Duodenal mucosa (tissue), 2 donors: ENCODE measurements around the gene GEMIN2.
"Not testable (repeated sequence)": the region's sequence is repeated elsewhere in the genome, so short reads cannot be mapped to it uniquely, and the experiment has no call there.

ENCODE experiments used
- H3K27ac ChIP-seq: one replicate; pipeline ENCODE4 v1.7.0; 2013; ENCODE audit warnings: low read depth, low read length
- H3K27me3 ChIP-seq, 2 donors: one replicate each; pipeline ENCODE4 v1.7.0; 2013; ENCODE audit warnings: low read length in 2 of 2, control low read depth in 1 of 2; ENCODE audit not compliant: insufficient read depth in 2 of 2, control insufficient read depth in 1 of 2
- H3K36me3 ChIP-seq, 2 donors: one replicate each; pipeline ENCODE4 v1.7.0; 2013; ENCODE audit warnings: low read length in 2 of 2, control low read depth in 1 of 2; ENCODE audit not compliant: insufficient read depth in 2 of 2, control insufficient read depth in 1 of 2
- H3K4me1 ChIP-seq, 2 donors: one replicate each; pipeline ENCODE4 v1.7.0; 2013; ENCODE audit warnings: low read length in 2 of 2, control low read depth in 1 of 2; ENCODE audit not compliant: insufficient read depth in 2 of 2, control insufficient read depth in 1 of 2
- H3K4me3 ChIP-seq, 2 donors: one replicate each; pipeline ENCODE4 v1.7.0; 2013; ENCODE audit warnings: low read length in 2 of 2, low read depth in 1 of 2
- H3K9ac ChIP-seq, 2 donors: one replicate each; pipeline ENCODE4 v1.7.0; 2013; ENCODE audit warnings: low read length in 2 of 2, low read depth in 1 of 2
- H3K9me3 ChIP-seq, 2 donors: one replicate each; pipeline ENCODE4 v1.7.0; 2013; ENCODE audit warnings: low read length in 2 of 2, control low read depth in 1 of 2; ENCODE audit not compliant: control insufficient read depth in 1 of 2

GEMIN2 gene

DNA sequence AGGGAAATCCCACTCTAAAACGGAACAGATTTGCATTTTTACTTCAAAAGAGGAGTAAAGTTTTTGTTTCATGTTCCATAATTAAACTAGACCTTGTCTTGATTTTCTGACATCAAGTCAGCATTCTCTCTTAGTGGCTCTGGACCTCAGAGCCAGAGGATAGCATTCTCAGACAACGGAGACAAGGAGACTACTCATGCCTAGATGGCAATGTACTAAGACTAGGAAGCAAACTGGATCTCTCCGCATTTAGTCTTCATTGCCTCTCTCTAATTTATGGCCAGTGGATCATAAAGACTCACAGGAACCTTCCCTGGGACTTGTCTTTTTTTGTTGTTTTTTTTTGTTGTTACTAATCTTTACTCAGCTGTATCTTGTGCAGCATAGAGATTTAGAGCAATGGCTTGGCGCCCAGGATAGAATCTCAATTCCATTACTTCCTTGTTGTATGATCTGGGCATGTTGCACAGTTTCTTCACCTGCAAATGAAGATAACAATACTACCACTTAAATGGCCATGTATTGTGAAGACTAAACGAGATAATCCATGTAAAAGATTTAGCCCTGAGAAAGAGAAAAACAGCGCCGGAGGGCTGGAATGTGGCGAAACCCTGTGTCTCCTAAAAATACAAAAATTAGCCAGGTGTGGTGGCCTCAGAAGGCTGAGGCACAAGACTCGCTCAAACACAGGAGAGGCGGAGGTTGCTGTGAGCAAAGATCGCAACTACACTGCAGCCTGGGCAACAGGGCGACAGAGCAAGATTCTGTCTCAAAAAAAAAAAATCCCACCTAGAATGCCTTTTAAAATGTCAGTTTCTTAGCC, 4.0 kb upstream of the GEMIN2 start:
- H3K9me3 ChIP-seq = no peaks in the 10 kb centered on the region
- peaks cover 9% of the 10 kb centered on the region in 2 donors for H3K4me1 ChIP-seq
- H3K9ac ChIP-seq = peak overlapping the region; percentile 35 to 59
- peak overlapping the region; percentile 43 to 50 for H3K4me3 ChIP-seq
- no peak overlapping the region for H3K27ac ChIP-seq
- no peaks in the 10 kb centered on the region for H3K27me3 ChIP-seq
- H3K36me3 ChIP-seq = no peaks in the 10 kb centered on the region

DNA sequence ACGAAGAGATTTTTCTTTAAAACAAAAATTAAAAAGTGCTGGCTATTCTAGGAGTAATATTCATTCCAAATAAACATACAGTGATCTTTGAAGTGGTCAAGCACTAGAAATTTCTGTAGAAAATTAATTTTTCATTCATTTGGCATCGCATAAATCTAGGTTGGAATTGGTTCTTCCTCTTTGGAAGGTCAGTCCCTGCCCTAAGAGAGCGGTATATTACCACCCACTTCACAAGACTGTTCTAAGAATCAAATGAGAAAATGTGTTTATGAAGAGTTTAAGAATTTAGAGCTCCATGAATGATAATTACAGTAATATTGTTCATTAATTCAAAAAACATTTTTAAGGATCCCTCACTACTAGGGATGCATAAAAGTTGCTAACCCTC, 444 bp upstream of the GEMIN2 start:
- Histone ChIP-seq H3K9ac (peak overlapping the region; percentile 78 to 90), H3K4me1 (peaks cover 10% of the 10 kb centered on the region in 2 donors), H3K27ac (peak overlapping the region; percentile 48), H3K9me3 (no peaks in the 10 kb centered on the region), H3K4me3 (peak overlapping the region; percentile 86 to 88), H3K27me3 (no peaks in the 10 kb centered on the region), H3K36me3 (peaks cover 0 to 6% of the 10 kb centered on the region in 2 donors)

DNA sequence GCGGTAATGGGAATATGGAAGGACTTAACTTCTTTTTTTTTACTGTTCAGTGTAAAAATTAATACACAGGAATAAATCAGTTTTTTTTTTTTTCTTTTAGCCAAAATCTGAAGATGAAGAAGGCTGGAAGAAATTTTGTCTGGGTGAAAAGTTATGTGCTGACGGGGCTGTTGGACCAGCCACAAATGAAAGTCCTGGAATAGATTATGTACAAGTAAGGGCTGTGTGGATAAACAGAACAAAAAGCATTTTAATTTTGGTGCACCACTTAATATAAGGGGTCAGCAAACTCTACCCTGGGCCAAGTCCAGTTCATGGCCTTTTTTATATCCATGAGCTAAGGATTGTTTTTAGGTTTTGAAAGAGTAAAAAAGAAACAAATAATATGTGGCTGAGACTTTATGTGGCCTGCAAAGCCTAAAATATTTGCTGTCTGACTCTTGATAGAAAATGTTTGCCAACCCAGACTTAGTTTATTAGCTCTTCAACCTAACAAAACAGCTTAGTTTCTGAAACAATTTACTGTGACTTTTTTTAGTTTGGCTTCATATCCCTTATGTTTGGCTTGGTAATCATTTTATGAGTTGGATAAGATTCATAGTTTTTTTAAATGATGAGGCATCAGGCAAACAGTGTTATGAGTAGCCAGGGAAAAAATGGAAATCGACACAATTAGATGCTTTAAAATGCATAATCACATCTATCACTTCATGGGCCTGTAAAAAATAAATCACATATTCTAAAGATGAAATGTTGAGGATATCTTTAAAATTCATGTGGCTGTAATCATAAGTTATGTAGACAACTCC, 8.4 kb downstream of the GEMIN2 start:
- H3K9ac ChIP-seq = no peak overlapping the region
- H3K9me3 ChIP-seq = no peaks in the 10 kb centered on the region
- no peak overlapping the region for H3K27ac ChIP-seq
- peaks cover 3 to 37% of the 10 kb centered on the region in 2 donors for H3K36me3 ChIP-seq
- H3K27me3 ChIP-seq = no peaks in the 10 kb centered on the region
- no peaks in the 10 kb centered on the region for H3K4me1 ChIP-seq
- H3K4me3 ChIP-seq = no peak overlapping the region

DNA sequence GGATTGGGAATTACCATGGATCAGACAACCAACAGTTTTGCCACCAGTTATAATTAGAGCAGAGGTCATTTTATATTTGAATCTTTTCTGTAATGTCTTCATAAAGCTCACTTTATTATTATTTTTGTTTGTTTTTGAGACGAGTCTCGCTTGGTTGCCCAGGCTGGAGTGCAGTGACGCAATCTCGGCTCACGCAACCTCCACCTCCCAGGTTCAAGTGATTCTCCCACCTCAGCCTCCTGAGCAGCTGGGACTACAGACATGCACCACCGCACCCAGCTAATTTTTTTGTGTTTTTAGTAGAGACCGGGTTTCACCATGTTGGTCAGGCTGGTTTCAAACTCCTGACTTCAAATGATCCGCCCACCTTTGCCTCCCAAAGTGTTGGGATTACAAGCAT, 23.7 kb downstream of the GEMIN2 start:
- H3K27me3 ChIP-seq, H3K4me3 ChIP-seq, H3K9me3 ChIP-seq, H3K27ac ChIP-seq, H3K4me1 ChIP-seq, H3K9ac ChIP-seq: not testable (repeated sequence)
- H3K36me3 ChIP-seq = peaks cover 10 to 53% of the 10 kb centered on the region in 2 donors

DNA sequence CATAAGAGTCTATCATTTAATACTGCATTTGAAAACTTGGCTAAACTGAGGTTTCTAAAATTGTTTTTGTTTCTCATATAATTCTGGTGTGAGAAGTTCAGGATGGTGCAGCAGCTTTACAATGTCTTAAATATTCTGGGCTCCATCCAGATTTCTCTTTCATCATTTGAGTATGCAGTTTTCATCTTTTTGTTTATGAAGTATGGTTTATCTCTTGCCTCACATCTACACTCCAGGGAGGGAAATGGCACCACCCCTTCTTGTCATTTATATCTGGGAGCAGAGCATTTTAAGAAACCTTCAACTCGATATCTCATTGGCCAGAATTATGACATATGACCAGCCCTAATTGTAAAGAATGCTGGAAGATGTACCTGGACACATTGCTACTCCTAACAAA, 24.3 kb downstream of the GEMIN2 start:
- Histone ChIP-seq H3K4me1 (no peaks in the 10 kb centered on the region), H3K36me3 (peaks cover 10 to 53% of the 10 kb centered on the region in 2 donors), H3K27me3 (no peaks in the 10 kb centered on the region), H3K9ac (no peak overlapping the region), H3K9me3 (no peaks in the 10 kb centered on the region), H3K27ac (no peak overlapping the region), H3K4me3 (no peak overlapping the region)

DNA sequence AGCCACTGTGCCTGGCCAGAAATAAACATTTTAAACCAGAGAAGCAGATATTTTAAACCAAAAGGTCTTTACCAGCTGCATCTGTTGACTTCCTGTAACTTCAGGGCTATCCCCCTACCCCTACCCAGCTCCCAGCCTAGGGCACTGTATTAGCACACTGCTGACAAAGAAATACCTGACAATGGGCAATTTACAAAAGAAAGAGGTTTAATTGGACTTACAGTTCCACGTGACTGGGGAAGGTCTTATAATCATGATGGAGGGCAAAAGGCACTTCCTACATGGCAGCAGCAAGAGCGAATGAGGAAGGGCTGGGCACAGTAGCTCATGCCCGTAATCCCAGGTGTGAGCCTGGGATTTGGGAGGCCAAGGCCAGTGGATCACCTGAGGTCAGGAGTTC, 26.0 kb downstream of the GEMIN2 start:
- Histone ChIP-seq H3K27ac (no peak overlapping the region), H3K36me3 (peaks cover 6 to 40% of the 10 kb centered on the region in 2 donors), H3K4me3 (no peak overlapping the region), H3K27me3 (no peaks in the 10 kb centered on the region), H3K9ac (no peak overlapping the region), H3K4me1 (no peaks in the 10 kb centered on the region), H3K9me3 (no peaks in the 10 kb centered on the region)

DNA sequence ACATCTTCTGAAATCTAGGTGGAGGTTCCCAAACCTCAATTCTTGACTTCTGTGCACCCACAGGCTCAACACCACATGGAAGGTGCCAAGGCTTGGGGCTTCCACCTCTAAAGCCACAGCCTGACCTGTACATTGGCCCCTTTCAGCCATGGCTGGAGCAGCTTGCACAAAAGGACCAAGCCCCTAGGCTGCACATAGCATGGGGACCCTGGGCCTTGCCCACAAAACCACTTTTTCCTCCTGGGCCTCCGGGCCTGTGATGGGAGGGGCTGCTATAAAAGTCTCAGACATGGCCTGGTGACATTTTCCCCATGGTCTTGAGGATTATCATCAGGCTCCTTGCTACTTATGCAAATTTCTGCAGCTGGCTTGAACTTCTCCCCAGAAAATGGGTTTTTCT, 27.5 kb downstream of the GEMIN2 start:
- H3K27ac ChIP-seq, H3K27me3 ChIP-seq, H3K9ac ChIP-seq, H3K9me3 ChIP-seq, H3K4me3 ChIP-seq, H3K4me1 ChIP-seq: not testable (repeated sequence)
- peaks cover 6 to 31% of the 10 kb centered on the region in 2 donors for H3K36me3 ChIP-seq

DNA sequence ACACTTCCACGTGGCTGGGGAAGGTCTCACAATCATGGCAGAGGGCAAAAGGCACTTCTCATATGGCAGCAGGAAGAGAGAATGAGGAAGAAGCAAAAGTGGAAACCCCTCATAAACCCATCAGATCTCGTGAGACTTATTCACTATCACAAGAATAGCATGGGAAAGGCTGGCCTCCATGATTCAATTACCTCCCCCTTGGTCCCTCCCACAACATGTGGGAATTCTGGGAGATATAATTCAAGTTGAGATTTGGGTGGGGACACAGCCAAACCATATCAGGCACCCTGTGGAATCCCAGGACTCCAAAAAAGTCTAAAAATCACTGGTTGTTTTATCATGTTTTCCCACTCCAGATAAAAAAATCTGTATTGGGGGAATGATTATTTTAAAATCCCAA, 29.1 kb downstream of the GEMIN2 start:
- not testable (repeated sequence) for H3K4me1 ChIP-seq, H3K9ac ChIP-seq, H3K4me3 ChIP-seq, H3K27me3 ChIP-seq, H3K27ac ChIP-seq, H3K9me3 ChIP-seq
- H3K36me3 ChIP-seq = peaks cover 4 to 22% of the 10 kb centered on the region in 2 donors

DNA sequence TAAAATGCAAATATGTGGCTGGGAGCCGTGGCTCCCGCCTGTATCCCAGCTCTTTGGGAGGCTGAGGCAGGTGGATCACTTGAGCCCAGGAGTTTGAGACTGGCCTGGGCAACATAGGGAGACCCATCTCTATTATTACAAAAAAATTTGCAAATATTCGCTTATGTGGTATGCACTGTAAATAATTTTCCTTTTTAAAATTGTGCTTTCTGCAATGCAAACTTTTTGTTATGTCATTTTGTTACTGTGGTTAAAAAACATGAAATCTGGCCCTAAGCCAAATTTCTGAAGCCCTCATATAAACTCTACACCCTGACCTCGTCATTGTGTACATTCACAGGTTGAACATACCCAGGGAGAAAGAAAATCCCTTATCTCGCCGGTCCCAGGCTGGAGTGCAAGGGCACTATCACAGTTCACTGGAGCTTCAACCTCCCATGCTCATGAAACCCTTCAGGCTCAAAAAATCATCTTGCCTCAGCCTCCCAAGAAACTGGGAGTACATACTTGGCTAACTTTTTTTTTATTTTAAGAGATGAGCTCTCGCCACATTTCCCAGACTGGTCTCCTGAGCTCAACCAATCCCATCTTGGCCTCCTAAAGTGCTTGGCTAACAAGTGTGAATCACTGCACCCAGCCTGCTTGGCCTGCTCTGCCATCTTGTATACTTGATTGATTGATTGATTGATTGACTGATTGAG, 31.3 kb downstream of the GEMIN2 start:
- Histone ChIP-seq H3K27ac (no peak overlapping the region), H3K27me3 (no peaks in the 10 kb centered on the region), H3K36me3 (peaks cover 10 to 23% of the 10 kb centered on the region in 2 donors), H3K9ac (no peak overlapping the region), H3K4me1 (no peaks in the 10 kb centered on the region), H3K9me3 (no peaks in the 10 kb centered on the region), H3K4me3 (no peak overlapping the region)
